Activated CD4-positive, alpha-beta T cell treated with anti-CD3 and anti-CD28 coated beads, Interleukin-10, Interleukin-2, amounts not matched to agents 100 ng/mL and 50 ng/mL, durations not matched to agents 16 hours and 8 hours (primary cell): ENCODE results near the gene RNF144A.
"Not testable (repeated sequence)": the region's sequence is repeated elsewhere in the genome, so short reads cannot be mapped to it uniquely, and the experiment has no call there.

Experiments
- DNase-seq: peaks from one replicate; pipeline ENCODE4 v3.0.0-alpha.2; 2020

Gene RNF144A

GRCh38 chr2:6977113-6977741, 60.0 kb downstream of the RNF144A start:
- DNase-seq, result no peak

GRCh38 chr2:6977786-6978185, 60.6 kb downstream of the RNF144A start:
- DNase-seq, result no peak

- DNase-seq, result no peak
Measured at GRCh38 chr2:6978991-6979390, 61.8 kb downstream of the RNF144A start.

DNA sequence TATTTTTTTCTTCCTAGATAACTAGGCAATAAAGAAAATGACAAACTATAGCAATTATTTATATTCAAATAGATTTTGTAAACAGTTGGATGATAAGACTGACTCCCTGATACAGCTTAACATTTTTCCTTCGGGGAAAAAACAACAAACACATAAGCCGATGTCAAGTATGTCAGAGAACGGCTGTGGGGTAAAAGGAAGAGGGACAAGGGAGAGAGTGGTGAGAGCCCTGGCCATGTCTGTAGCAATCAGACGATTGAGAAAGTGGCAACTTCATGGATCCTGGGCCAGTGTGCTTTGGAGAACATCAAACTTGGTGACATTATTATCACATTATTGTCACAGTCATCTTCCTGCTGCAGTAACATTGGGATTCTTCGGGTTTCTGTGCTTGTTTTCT, 65.2 kb downstream of the RNF144A start:
- no peak for DNase-seq

- no peak for DNase-seq
Measured at GRCh38 chr2:6982934-6983589, 65.8 kb downstream of the RNF144A start.

- no peak for DNase-seq
Measured at GRCh38 chr2:6986301-6986911, 69.2 kb downstream of the RNF144A start.

DNA sequence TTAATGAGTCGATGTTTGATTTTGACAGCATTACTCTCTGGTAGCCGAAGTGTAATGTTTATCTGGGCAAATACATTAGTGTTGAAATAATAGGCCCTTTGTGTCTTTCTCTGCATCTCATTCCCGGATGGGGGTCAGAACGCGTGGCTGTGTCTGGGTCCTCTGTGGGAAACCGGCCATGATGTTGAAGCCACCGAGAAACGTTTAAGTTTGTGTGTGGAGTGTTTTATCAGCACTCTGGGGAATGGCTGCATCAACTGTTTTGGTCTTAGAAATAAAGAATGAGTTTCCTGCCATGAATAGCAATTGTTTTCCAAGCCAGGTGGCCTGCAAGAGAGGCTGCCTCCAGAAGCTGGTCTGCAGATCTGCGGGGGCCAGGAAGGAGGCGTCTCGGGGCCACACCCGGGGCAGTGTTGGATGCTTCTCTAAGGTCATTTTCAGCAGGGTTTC, 69.7 kb downstream of the RNF144A start:
- DNase-seq, result no peak

DNA sequence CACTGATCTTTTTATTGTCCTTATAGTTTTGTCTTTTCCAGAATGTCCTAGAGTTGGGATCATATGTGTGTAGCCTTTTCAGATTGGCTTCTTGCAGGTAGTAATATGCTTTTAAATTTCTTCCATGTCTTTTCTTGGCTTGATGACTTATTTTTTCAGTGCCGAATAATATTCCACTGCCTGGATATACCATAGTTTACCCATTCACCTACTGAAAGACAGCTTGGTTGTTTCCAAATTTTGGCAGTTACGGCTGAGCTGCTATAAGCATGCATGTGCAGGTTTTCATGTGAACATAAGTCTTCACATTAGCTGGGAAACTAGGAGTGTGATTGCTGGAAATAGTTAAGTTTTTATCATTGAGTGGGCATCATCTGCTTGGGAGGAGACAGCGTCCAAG, 73.7 kb downstream of the RNF144A start:
- no peak for DNase-seq

- DNase-seq, result no peak
Measured at GRCh38 chr2:6992794-6993228, 75.6 kb downstream of the RNF144A start.

DNA sequence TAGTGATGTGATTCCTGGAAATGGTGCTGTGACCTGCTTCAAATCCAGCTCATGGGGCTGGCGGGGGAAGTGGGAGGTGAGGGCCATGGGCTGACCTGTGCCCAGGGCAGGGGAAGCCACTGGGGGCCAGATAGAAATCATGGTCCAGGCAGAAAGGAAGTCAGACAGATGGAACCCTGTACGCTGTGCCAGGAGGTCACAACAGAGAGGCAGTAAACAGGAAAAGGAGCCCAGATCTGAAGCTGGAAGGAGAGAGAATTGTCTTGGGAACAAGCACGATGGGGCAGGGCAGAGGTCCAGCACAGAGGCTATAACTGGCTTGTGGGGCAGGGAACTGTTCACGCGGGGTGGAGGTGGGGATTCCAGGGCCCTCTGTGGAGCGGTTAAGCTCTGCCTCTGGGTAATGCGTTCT, 76.0 kb downstream of the RNF144A start:
- no peak for DNase-seq

GRCh38 chr2:6993936-6994335, 76.7 kb downstream of the RNF144A start:
- DNase-seq, result no peak

DNA sequence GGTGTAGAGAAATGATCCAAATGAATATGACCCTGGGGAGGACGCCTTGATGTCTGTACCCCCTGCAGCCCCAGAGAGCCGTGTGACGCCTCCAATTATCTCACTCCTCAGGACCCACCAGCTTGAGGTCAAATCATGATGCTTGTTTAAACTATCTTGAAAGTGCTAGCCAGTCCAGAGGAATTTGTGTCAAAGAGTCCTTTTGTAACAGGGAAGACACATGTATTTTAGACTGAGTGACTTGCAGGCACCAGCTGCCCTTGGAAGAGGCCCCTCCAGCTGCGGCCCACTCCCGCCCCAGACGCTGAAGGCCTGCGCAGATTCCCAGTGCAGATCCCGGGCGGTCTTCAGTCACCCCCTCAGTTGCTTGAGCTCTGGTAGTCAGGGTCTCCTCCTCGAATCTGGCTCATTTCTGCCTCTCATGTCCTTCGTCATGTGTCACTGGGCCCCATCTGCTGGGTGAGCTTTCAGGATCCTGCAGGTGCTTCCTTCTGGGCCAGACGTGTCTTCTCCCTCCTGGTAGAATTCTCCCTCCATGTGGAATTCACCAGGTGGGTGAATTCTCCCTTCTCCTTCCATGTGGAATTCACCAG, 77.4 kb downstream of the RNF144A start:
- no peak for DNase-seq

DNA sequence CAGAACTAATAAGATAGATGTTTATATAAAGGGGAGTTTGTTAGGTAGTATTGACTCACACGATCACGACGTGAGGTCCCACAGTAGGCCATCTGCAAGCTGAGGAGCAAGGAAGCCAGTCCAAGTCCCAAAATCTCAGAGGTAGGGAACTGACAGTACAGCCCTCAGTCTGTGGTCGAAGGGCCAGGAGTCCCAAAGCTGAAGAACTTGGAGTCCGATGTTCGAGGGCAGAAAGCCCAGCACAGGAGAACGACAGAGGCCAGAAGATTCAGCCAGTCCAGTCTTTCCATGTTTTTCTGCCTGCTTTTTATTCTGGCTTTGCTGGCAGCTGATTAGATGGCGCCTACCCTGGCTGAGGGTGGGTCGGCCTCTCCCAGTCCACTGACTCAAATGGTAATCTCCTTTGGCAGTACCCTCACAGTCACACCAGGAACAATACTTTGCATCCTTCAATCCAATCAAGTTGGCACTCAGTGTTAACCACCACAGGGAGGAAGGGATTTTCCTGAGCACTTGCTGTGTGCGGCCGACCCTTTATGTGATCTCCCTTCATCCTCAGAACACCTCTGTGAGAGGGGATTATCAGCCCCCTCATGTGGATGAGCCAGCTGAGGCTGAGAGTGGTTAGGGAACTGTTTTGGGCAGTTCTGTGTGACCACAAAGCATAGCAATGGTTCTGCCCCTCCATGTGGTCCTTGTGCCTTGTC, 78.3 kb downstream of the RNF144A start:
- DNase-seq, result no peak

DNA sequence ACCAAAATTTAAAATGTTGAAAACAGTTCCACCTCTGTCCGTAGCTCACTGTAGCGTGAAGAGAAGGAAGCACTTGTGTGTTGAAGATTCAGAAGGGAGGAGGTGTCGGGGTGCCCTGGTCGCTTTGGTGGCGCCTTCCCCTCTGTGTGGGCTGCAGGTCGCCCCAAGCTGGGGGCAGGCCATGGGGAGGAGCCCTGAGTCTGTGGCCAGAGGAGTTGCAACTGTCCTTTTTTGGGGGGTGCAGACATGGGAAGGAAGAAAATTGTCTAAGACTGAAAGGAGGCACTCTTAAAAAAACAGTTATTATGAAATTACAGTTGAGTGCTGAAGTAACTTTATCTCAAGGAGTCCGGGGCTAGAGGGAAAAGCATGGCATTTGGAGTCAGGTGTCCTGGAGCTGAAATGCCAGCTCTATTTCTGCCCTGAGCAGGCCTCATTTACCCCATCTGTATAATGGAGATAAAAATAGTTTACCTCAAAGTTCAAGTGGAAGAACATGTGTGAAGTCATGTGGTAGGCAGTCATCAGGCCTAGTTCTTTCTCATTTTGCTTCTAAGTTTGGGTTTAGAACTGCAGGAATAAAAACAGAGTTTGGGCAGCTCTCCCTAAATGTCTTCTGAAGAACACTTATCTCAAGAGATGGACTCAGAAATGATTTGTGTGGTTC, 82.1 kb downstream of the RNF144A start:
- DNase-seq, result no peak

GRCh38 chr2:7001395-7001794, 84.2 kb downstream of the RNF144A start:
- DNase-seq, result not testable (repeated sequence)

DNA sequence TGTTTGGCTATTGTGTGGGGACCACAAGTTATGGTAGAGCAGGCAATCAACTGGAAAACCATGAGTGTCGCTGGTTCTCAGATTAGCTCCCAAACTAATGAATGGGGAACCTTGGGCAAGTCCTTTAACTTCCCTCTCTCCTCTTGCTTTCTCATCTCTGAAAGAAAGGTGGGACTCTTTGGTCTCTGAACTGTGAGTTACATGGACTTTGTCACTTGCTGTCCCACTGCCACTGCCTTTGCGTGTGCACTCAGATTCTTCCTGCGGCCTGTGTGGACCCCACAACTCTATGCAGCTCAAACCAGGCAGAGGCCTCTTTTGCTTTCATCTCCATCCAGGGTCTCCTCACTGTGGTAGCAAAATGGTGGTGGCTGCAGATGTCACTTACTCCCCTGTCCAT, 86.7 kb downstream of the RNF144A start:
- DNase-seq, result no peak

GRCh38 chr2:7004636-7005035, 87.4 kb downstream of the RNF144A start:
- DNase-seq, result no peak

- DNase-seq, result no peak
Measured at GRCh38 chr2:7007488-7007845, 90.3 kb downstream of the RNF144A start.

DNA sequence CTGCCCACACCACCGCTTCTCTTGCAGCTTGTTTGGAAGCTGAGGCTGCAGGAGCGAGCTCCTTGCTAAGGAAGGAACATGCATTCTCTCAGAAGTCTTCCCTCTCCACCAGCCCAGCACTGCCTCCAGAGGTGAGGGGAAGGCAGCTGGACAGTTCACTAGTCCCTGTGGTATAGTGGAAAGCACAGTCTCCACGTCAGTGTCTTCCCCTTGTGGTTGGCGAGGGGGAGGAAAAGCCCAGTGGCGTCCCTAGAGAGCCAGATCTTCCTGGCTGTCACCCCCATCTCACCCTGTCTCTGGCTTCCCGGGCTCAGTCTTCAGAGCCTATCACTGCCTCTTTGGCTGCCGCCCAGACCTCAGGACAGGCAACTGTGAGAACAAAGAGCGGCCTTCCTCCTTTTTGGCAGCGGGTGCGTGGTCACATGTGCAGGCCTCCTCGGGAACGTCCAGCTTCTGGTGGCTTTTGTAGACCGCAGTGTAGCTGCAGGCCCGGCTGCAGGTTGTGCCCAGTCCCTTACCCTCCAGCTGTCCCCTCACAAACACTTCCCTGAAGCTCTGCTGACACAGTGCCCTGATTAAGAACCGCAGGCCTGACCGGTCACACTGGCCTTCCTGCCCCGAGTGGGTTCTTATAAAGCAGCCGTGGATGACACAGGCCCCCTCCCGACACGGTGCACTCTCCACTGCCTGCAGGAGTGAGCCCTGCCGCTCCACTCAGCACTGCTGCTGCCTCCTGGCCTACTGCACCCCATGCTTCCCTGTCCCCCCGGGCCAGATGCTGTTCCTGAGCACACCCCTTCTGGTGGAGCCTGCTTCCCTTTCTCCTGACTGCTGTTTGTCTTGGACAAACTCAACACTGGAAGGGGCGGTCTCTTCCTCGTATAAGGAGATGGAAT, 90.9 kb downstream of the RNF144A start:
- DNase-seq, result no peak

GRCh38 chr2:7009207-7009911, 92.1 kb downstream of the RNF144A start:
- no peak for DNase-seq
